GM23248 (cell line): ENCODE measurements around the gene KIF18A. TPM values are rescaled to one million over a fixed set of nuclear protein-coding genes. Genes with fewer than 3 reads are reported as not detected.

ENCODE experiments used
- DNase-seq: peaks from one replicate; pipeline ENCODE4 v3.0.0-alpha.2; 2015
- H2AFZ ChIP-seq: fragments of 200-600 bp; sonication (generic); 2 replicates; pipeline ENCODE4 v1.6.1; 2016; ENCODE audit warnings: antibody characterized with exemption
- H3F3A ChIP-seq: fragments of 200-600 bp; sonication (generic); 2 replicates; pipeline ENCODE4 v1.6.1; 2016; ENCODE audit warnings: mild to moderate bottlenecking, antibody characterized with exemption, mixed run types; ENCODE audit not compliant: insufficient read depth
- H3K27ac ChIP-seq: fragments of 200-600 bp; sonication (generic); 2 replicates; pipeline ENCODE4 v1.5.1; 2016; ENCODE audit warnings: mild to moderate bottlenecking
- H3K27me3 ChIP-seq: fragments of 200-600 bp; sonication (generic); replicated peaks from 2 replicates; pipeline ENCODE4 v1.6.1; 2016; ENCODE audit warnings: mild to moderate bottlenecking; ENCODE audit not compliant: insufficient read depth
- H3K36me3 ChIP-seq: fragments of 200-600 bp; sonication (generic); 2 replicates; pipeline ENCODE4 v1.6.1; 2016; ENCODE audit warnings: low read depth, mild to moderate bottlenecking
- H3K4me1 ChIP-seq: fragments of 200-600 bp; sonication (generic); 2 replicates; pipeline ENCODE4 v1.6.1; 2016; ENCODE audit warnings: mild to moderate bottlenecking; ENCODE audit not compliant: insufficient read depth
- H3K4me2 ChIP-seq: fragments of 200-600 bp; sonication (generic); one replicate; pipeline ENCODE4 v1.6.1; 2016; ENCODE audit warnings: mild to moderate bottlenecking; ENCODE audit not compliant: unreplicated experiment
- H3K4me3 ChIP-seq: fragments of 200-600 bp; sonication (generic); 2 replicates; pipeline ENCODE4 v1.5.1; 2016; ENCODE audit warnings: mild to moderate bottlenecking
- H3K79me2 ChIP-seq: fragments of 200-600 bp; sonication (generic); 2 replicates; pipeline ENCODE4 v1.6.1; 2016; ENCODE audit warnings: mild to moderate bottlenecking; ENCODE audit not compliant: insufficient read depth
- H3K9ac ChIP-seq: fragments of 200-600 bp; sonication (generic); 2 replicates; pipeline ENCODE4 v1.6.1; 2016; ENCODE audit warnings: mild to moderate bottlenecking
- H3K9me2 ChIP-seq: fragments of 200-600 bp; sonication (generic); 2 replicates; pipeline ENCODE4 v1.6.1; 2016; ENCODE audit warnings: mixed run types, mild to moderate bottlenecking, moderate library complexity; ENCODE audit not compliant: insufficient read depth
- H3K9me3 ChIP-seq: fragments of 200-600 bp; sonication (generic); one replicate; pipeline ENCODE4 v1.6.1; 2017; ENCODE audit warnings: low read depth
- H4K20me1 ChIP-seq: fragments of 200-600 bp; sonication (generic); 2 replicates; pipeline ENCODE4 v1.6.0; 2016; ENCODE audit not compliant: insufficient read depth
- EZH2 ChIP-seq: fragments of 200-600 bp; sonication (generic); IDR thresholded peaks from 2 replicates; pipeline ENCODE4 v1.6.1; 2018; ENCODE audit warnings: antibody characterized with exemption, mild to moderate bottlenecking; ENCODE audit not compliant: insufficient read depth, poor library complexity, severe bottlenecking
- EZH2phosphoT487 ChIP-seq: fragments of 200-600 bp; sonication (generic); IDR thresholded peaks from 2 replicates; pipeline ENCODE4 v1.6.1; 2018; ENCODE audit warnings: antibody characterized with exemption, moderate library complexity, mild to moderate bottlenecking, low read depth; ENCODE audit not compliant: insufficient read depth
- WGBS, 2 experiments: methylation state at CpG; one replicate each; pipeline ENCODE4 v1.1.6; 2015 to 2017; ENCODE audit warnings: low lambda C conversion rate in 2 of 2, low coverage in 1 of 2; ENCODE audit errors: missing lambda C conversion rate in 2 of 2; 5-methylcytosine and 5-hydroxymethylcytosine counted together
- in situ Hi-C: fragments of 300-500 bp; cut with MboI; formaldehyde crosslinking; loops from 2 replicates; pipeline ENCODE4 v1.15.0; 2020
- polyA plus RNA-seq: library from polyadenylated mRNA; unstranded; fragments of >200 nt; fragmentation: Nextera tagmentation; extraction: Ambion mirVana; gene quantifications from 2 replicates; pipeline ENCODE4 v1.2.1, GENCODE V29; 2016
- total RNA-seq: library from RNA; depleted of rRNA; stranded (reverse); fragments of >200 nt; shearing (Covaris generic); gene quantifications from 2 replicates; pipeline ENCODE4 v1.2.3, GENCODE V29; 2014

The KIF18A gene
- total and polyA plus RNA-seq, 2 experiments from 2014 or later, result 7.8 to 9.1 TPM

DNA sequence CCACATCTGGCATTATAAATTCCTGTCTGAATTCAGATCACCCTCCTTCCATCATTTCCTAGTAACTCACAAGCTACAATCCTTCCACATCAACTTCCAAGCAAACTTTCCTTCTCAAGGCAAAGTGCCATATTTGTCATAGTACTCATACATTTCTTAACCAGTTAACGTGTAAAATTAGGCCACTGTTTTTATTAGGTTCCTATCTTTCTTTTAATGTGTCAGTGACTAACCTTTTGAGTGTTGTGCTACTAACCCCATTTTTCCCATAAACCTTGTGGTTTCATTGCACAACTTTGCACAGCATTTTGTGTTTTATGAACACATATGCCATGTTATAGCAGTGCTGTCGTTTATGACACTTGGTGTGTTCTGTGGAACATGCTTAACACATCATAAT is 90.1 kb downstream of the KIF18A start:
- Histone ChIP-seq H3K4me3 (no peak overlapping the region), H3K4me2 (no peak overlapping the region), H3K36me3 (no peaks in the 10 kb centered on the region), H2AFZ (no peak overlapping the region), H3K27ac (no peak overlapping the region), H3K4me1 (0 out of 2 replicates have a peak, but pooled peaks cover 3% of the 10 kb centered on the region), H3K9me2 (no peaks in the 10 kb centered on the region), H3K27me3 (no peaks in the 10 kb centered on the region), H3K79me2 (no peaks in the 10 kb centered on the region), H4K20me1 (no peaks in the 10 kb centered on the region), H3K9ac (no peak overlapping the region), H3K9me3 (no peaks in the 10 kb centered on the region), H3F3A (no peaks in the 10 kb centered on the region)
- in situ Hi-C loops, result no loop called here
- TF ChIP-seq EZH2 (no peak), EZH2phosphoT487 (no peak)
- 54 to 68% methylated on average over 2 of the region's 2 CpGs for WGBS, 2 experiments
- DNase-seq, result peak; percentile 59

DNA sequence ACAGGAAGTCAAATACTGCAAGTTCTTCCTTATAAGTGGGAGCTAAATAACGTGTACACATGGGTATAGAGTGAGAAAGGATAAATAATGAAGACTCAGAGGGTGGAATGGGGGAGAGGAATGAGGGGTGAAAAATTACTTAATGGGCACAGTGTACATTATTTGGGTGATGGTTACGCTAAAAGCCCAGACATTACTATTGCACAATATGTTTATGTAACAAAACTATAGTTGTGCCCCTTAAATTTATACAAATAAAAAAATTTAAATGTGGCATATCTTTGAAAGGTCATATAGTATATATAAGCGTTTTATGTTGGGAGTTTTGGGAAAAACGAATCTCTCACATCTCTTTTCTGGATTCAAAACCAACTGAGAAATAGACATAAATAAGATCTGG is 96.1 kb downstream of the KIF18A start:
- no peak overlapping the region for H3K27ac ChIP-seq
- H3K4me3 ChIP-seq, result no peak overlapping the region
- H3K27me3 ChIP-seq, result no peaks in the 10 kb centered on the region
- no peaks in the 10 kb centered on the region for H4K20me1 ChIP-seq
- H3K4me1 ChIP-seq, result peaks cover 17% of the 10 kb centered on the region
- no peak overlapping the region for H3K9ac ChIP-seq
- in situ Hi-C loops, result no loop called here
- H3K4me2 ChIP-seq, result no peak overlapping the region
- WGBS, 2 experiments, result 97 to 99% methylated on average over 4 of the region's 4 CpGs
- no peaks in the 10 kb centered on the region for H3K9me2 ChIP-seq
- TF ChIP-seq EZH2 (no peak), EZH2phosphoT487 (no peak)
- H3K9me3 ChIP-seq, result no peaks in the 10 kb centered on the region
- no peak overlapping the region for H2AFZ ChIP-seq
- DNase-seq, result no peak
- no peaks in the 10 kb centered on the region for H3K79me2 ChIP-seq
- H3F3A ChIP-seq, result peaks cover 9% of the 10 kb centered on the region; the same call in 1 of the 2 replicates
- no peaks in the 10 kb centered on the region for H3K36me3 ChIP-seq

DNA sequence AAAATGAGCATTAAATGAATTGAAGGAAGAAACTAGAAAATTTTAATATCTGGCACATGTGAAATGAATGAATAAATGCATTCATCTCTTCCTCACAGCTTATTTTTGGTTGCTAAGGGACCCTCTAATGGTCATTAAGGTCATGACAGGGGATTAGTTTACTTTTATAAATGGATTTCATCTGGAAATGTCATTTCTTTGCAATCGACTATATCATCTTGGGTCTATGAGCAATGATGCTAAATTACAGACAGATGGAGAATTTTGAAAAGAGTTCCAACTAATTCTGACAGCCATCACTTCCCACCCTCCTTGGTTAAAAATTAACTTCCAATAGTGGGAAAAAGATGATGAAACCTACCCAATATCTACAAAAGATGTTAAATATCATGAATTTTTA is 98.0 kb downstream of the KIF18A start:
- H3K9me3 ChIP-seq, result no peaks in the 10 kb centered on the region
- 4 to 5% methylated on average over 1 of the region's 1 CpG for WGBS, 2 experiments
- DNase-seq, result peak; percentile 4
- H3K79me2 ChIP-seq, result no peaks in the 10 kb centered on the region
- no peaks in the 10 kb centered on the region for H3K27me3 ChIP-seq
- no peak overlapping the region for H3K9ac ChIP-seq
- H3K4me1 ChIP-seq, result peaks cover 17% of the 10 kb centered on the region
- TF ChIP-seq EZH2, result no peak
- TF ChIP-seq EZH2phosphoT487, result no peak
- in situ Hi-C loops, result no loop called here
- H4K20me1 ChIP-seq, result no peaks in the 10 kb centered on the region
- H3K9me2 ChIP-seq, result no peaks in the 10 kb centered on the region
- peak overlapping the region; percentile 14; the same call in 1 of the 2 replicates for H3K27ac ChIP-seq
- H2AFZ ChIP-seq, result no peak overlapping the region
- H3K4me3 ChIP-seq, result no peak overlapping the region
- no peaks in the 10 kb centered on the region for H3K36me3 ChIP-seq
- peaks cover 9% of the 10 kb centered on the region; the same call in 1 of the 2 replicates for H3F3A ChIP-seq
- peak overlapping the region; percentile 41 for H3K4me2 ChIP-seq

DNA sequence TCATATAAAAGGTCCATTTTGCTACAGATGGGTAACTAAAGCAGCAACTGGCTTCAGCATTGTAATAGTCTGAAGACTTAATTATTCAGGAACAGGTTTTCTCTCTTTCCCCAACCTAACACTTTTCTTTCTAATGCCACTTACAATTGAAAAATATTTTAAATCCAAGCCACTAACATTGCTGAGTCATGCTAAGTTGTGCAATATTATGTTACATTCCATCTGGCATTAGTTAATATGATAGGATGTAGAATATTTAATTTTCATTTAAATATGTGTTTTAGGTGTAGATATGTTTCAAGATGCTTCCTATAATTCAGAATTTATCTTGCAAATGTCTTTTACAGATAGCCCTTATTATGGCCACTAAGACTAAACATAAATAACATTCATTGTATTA is 98.6 kb downstream of the KIF18A start:
- peaks cover 17% of the 10 kb centered on the region for H3K4me1 ChIP-seq
- H3K27ac ChIP-seq, result peak overlapping the region; percentile 14; the same call in 1 of the 2 replicates
- TF ChIP-seq EZH2, result no peak
- no peak for TF ChIP-seq EZH2phosphoT487
- DNase-seq, result peak; percentile 78
- H3K9ac ChIP-seq, result no peak overlapping the region
- H3K9me3 ChIP-seq, result no peaks in the 10 kb centered on the region
- H3K4me3 ChIP-seq, result no peak overlapping the region
- no peaks in the 10 kb centered on the region for H3K79me2 ChIP-seq
- no peaks in the 10 kb centered on the region for H3K27me3 ChIP-seq
- H3K4me2 ChIP-seq, result peak overlapping the region; percentile 41
- H3F3A ChIP-seq, result peaks cover 9% of the 10 kb centered on the region; the same call in 1 of the 2 replicates
- no peaks in the 10 kb centered on the region for H3K9me2 ChIP-seq
- no peak overlapping the region for H2AFZ ChIP-seq
- no peaks in the 10 kb centered on the region for H4K20me1 ChIP-seq
- in situ Hi-C loops, result no loop called here
- H3K36me3 ChIP-seq, result no peaks in the 10 kb centered on the region

DNA sequence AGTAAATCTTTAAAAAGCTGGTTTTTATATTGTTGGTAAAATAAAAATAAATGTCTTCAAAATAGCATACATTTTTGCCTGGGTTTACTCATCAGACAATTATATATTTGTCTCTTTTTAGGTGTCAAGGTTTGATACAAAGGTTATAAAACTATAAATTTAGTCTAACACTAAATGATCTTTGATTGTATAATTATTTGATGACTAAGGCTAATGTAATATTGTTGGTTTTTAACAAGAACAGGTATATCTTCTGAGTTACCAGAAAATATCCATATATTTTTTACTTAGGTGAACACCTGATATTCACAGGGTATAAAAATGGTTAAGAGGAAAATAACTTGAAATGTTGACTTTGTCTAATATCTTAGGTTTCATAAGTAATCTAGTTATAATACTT is 104.3 kb downstream of the KIF18A start:
- Histone ChIP-seq H3K4me2 (no peak overlapping the region), H3K9me2 (no peaks in the 10 kb centered on the region)

More for the DNA sequence above, 104.3 kb downstream of the KIF18A start:
- no peaks in the 10 kb centered on the region for H3F3A ChIP-seq
- H3K4me1 ChIP-seq, result 0 out of 2 replicates have a peak, but pooled peaks cover under 1% of the 10 kb centered on the region
- no peaks in the 10 kb centered on the region for H3K79me2 ChIP-seq
- no peak for DNase-seq
- peaks cover 9% of the 10 kb centered on the region; the same call in 1 of the 2 replicates for H3K36me3 ChIP-seq
- H2AFZ ChIP-seq, result no peak overlapping the region
- TF ChIP-seq EZH2phosphoT487 (no peak), EZH2 (no peak)
- H3K4me3 ChIP-seq, result no peak overlapping the region
- H3K9me3 ChIP-seq, result no peaks in the 10 kb centered on the region
- H3K27ac ChIP-seq, result no peak overlapping the region
- in situ Hi-C loops, result no loop called here
- H3K27me3 ChIP-seq, result no peaks in the 10 kb centered on the region
- H4K20me1 ChIP-seq, result no peaks in the 10 kb centered on the region
- H3K9ac ChIP-seq, result no peak overlapping the region
